NCI-H1092 (cell line): ENCODE results near the gene TREML2.
A peak's percentile ranks its signal among the peaks of the same experiment; 100 is the strongest.
"Not testable (repeated sequence)": the region's sequence is repeated elsewhere in the genome, so short reads cannot be mapped to it uniquely, and the experiment has no call there.

ENCODE experiments used
- DNase-seq: peaks from one replicate; lab custom pipeline; 2025; lab: John Stamatoyannopoulos, UW

Gene TREML2, protein sequence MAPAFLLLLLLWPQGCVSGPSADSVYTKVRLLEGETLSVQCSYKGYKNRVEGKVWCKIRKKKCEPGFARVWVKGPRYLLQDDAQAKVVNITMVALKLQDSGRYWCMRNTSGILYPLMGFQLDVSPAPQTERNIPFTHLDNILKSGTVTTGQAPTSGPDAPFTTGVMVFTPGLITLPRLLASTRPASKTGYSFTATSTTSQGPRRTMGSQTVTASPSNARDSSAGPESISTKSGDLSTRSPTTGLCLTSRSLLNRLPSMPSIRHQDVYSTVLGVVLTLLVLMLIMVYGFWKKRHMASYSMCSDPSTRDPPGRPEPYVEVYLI

DNA sequence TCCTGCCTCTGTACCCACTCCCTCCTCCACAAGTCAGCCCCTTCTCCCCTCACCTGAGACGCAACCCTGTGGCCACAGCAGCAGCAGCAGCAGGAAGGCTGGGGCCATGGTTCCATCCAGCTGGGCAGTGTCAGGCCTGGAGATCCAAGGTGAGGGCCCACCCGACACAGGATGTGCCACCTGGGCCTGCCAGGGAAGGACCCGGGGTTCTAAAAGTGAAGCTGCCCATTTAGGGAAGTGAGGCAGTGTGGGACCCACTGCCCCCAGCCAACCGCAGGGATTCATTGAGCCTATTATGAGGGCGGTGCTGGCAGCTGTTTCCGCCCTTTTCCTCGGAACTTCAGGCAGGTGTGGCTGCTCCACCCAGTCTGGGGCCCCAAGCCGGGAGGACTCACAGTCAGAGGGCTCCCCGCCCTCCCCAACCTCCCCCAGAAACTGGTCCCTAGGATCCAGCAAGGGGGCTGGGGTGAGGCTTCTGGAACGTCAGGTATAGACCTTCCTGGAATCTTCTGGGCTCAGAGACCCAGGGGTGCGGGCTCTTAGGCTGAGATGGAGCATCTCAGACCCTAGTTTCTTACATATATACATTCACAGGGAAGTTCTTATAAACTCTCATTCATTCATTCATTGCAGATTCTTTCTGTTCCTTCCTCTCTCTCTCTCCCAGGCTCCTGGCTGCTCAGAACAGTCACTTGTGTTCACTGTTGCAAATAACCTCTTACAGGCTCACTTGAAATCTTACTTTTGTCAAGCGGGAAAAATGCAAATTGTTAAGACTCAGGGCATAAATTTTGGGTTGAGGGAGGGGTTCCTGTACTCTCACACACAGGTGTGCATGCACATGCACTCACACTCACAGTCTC, at the start of gene TREML2:
Gene TREML2 (minus strand): TSS at position 249 of the 863 bp plus-strand sequence. CDS start 141 bp downstream, at position 108.
- no peak for DNase-seq

DNA sequence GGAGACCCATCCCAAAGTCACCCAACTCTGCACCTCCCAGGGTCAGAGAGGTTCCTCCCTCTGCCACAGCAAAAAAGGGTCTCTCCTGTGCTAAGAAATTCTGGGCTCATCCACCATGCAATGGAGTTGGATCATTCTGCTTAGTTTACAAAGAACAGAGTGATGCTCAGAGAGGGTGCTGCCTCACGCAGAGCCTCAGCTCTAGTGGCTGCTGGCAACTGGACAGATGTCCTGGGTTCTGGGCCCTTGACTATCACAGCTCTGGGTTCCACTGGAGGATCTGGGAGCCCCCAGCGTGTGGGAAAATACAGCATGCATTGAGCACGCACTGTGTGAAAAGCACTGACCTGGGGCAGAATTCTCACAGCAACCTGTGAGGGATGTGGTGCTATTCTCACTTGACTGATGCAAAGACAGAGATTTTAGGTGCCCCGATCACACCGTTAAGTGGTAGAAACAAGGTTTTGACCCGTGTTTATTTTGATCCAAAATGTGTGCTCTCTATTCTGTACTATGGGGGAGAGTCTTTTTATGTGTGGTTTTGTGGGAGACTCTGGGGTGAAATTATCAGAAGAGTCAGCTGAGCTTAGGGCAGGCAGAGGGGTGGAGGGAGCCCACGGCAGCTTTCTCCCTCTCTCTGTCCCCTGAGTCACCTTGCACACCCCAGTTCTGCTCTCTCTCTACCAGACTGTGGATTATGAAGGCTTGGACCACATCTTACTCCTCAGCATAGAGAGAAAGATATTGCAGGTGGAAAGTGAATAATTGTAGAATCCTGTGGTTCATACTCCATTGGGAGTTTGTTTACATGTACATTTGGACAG, 47.1 kb upstream of the TREML2 start:
- no peak for DNase-seq

GRCh38 chr6:41247288-41247865, 46.4 kb upstream of the TREML2 start:
- no peak for DNase-seq

GRCh38 chr6:41246529-41246928, 45.6 kb upstream of the TREML2 start:
- DNase-seq: not testable (repeated sequence)

DNA sequence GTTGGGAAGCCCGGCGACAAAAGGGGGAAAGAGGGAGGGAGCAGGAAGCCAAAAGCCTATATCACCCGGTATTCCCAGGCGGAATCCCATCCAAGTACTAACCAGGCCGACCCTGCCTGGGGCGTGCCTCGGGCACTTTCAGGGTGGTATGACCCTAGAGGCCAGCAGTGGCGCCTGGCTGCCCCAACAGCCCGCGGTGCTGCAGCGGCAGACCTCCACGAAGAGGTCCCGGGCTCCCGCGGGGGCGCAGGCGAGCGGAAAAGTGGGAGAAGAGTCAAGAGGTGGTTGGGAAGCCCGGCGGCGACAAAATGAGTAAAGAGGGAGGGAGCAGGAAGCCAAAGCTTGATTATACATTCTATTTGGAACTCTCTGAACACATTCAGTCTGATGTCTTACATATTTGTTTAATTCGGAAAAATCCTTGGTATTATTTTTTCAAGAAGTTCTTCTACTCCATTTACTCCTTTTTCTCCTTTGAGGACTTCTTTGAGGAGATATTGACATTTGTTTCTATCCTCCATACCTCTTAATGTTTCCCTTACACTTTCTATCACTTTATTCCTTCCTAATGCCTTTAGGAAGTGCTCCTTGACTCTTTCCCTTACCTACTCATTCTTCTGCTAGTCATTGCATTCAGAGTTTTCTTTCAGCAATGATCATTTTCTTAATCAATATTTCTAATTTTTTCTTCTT, 38.7 kb upstream of the TREML2 start:
- no peak for DNase-seq

DNA sequence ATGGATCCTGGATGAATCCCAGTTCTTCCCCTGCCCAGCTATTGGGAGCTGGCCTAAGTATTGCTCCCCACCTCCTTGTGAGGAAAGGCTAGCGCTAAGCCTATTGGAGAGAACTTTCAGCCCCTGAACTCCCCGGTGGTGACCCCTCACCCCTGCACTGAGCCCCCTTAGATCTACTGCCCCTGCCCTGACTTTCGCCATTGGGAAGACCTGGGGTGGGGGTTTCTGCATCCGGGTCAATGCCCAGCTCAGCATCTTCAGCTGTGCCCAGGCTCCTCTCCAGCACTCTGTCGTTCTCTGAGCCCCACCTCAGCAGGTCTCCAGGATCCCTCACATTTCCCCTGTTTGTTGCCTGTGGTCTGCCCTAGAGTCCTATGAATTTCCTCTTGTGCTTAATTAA, 36.2 kb upstream of the TREML2 start:
- DNase-seq: no peak

DNA sequence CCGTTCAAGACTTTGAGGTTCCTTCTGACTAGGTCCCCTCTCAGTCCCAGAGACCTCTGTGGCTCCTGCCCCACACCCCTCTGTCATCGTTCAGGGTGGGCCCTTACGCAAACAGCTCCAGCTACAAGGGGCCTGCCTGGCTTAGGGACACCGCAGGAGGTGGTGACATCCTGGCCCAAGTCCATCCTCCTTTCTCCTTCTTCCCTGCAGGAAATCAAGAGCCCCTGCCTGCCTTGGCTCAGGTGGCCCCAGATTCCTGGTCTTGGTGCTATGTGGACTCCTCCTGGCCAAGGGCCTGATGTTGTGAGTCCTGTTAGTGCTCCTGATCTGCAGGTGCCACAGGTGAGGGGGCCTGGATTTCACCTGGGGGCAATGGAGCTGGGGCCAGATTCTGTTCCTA, 35.3 kb upstream of the TREML2 start:
- no peak for DNase-seq

GRCh38 chr6:41232667-41233066, 31.7 kb upstream of the TREML2 start:
- no peak for DNase-seq

- DNase-seq: no peak
These were observed 30.3 kb upstream of the TREML2 start for GRCh38 chr6:41231246-41231645.

DNA sequence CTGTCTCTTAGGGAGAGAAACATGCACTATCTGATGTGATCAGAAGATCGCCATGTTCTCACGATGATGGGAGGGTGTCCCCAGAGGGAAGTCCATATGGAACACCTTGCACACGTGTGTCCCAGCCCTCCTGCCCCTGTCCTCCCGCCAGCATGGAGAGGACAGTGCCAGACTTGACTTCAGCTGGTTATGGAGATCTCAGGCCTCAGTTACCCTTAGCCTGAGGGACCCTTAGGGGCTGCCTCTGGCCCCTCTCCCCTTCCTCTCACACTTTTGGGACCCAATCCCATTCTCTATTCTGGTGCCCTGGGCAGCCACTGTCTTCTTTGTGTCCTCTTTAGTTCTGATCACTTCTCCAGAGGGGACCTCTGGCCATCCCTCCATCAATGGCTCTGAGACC, 28.8 kb upstream of the TREML2 start:
- DNase-seq: no peak

GRCh38 chr6:41228616-41229015, 27.7 kb upstream of the TREML2 start:
- no peak for DNase-seq

- no peak for DNase-seq
These were observed 27.1 kb upstream of the TREML2 start, which contains the start of gene TREML4 for GRCh38 chr6:41228096-41228495. TREML4 (plus strand) TSS chr6:41228349; CDS start chr6:41228428, 79 bp downstream.

DNA sequence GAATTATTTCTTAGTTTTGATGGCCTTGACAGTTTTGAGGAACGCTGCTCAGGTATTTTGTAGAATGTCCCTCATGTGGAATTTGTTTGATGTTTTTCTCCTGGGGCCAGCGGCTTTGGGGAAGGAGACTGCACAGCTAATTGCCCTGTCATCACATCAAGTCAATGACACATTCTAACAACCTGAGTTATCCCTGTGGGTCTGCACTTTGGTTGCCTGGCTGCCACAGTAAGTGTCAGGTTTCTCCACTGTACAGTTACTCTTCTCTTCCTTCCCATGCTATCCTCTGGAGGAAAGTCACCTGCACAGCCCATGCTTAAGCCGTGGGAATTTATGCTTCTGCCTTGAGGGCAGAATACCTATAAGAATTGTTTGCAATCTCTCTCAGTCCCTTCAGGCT, 25.8 kb upstream of the TREML2 start:
- DNase-seq: no peak

- DNase-seq: no peak
These were observed 23.9 kb upstream of the TREML2 start for GRCh38 chr6:41224800-41225199.

- no peak for DNase-seq
These were observed 21.6 kb upstream of the TREML2 start for GRCh38 chr6:41222513-41222912.

- no peak for DNase-seq
These were observed 21.1 kb upstream of the TREML2 start for GRCh38 chr6:41222045-41222444.

GRCh38 chr6:41216616-41217015, 15.7 kb upstream of the TREML2 start:
- DNase-seq: no peak

- DNase-seq: no peak
These were observed 14.8 kb upstream of the TREML2 start for GRCh38 chr6:41215777-41216176.

DNA sequence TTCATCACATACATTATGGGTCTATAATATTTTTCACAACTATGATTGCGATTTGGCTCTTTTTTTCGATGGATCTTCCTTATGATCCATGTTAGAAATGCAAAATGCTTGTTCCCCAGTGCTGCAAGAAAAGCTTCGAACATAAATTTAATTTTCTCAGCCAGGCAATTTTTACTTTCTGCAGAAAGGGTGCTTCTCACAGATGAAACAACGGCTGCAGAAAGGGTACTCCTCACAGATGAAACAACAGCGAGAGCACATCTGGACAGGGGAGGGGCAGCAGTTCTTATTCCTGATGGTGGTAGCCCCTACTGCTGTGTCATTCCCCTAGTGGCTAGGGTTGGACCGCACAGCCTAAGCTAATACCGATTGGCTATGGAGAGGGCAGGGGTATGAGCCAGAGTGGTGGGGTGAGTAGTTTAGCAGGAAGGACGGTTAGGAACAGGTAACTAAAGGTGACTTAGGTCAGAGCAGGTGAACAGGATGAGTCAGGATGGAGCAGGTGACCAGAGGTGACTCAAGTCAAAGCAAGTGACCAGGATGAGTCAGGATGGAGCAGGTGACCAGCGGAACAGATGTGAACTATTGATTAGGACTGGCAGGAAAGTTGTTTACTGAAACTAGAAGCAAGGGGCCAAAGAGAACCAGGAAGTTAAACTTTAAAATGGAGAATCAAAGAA, 13.8 kb upstream of the TREML2 start:
- DNase-seq: no peak

- DNase-seq: peak; percentile 11
These were observed 8.8 kb upstream of the TREML2 start for GRCh38 chr6:41209547-41210320.
